Subcutaneous adipose tissue (tissue), 4 donors: Measurements from ENCODE around the gene TBC1D10A. TPM values are rescaled to one million over a fixed set of nuclear protein-coding genes. Genes with fewer than 3 reads are reported as not detected.

Experiments
- CTCF ChIP-seq: fragments of 450-650 bp; IDR thresholded peaks from one replicate; pipeline ENCODE4 v1.5.1; 2016; ENCODE audit warnings: low read depth, mild to moderate bottlenecking, control low read depth, antibody characterized with exemption, moderate library complexity
- total RNA-seq, 4 donors: library from RNA; depleted of rRNA; stranded (reverse); fragments of >200 nt; gene quantifications; one replicate each; pipeline ENCODE4 v1.1.0, GENCODE V29; 2016

Gene TBC1D10A
- total RNA-seq, 4 donors from 2014 or later = 13.9 to 43.1 (median 22.9) TPM

- TF ChIP-seq CTCF = no peak
Measured at GRCh38 chr22:30249049-30250038, 77.4 kb downstream of the TBC1D10A start.

GRCh38 chr22:30248484-30248883 is 78.3 kb downstream of the TBC1D10A start:
- no peak for TF ChIP-seq CTCF

DNA sequence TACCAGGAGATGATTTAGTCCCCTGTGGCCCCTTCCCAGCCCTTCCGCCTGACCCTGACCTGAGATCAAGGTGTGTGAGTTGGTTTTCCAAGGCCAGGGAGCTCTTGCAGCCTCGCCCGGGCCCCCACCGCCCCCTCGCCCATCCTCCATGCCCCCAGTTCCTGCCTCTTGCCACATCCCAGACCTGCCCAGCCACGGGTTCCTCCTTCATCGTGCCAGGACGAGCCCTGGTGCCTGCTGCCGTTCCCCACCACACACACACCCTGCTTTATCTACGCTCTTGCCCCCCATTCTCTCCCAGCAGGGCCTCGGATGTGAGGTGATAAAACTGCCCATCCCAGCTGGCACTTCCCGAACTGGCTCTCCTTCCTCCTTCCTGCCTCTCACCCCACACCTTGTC is 78.8 kb downstream of the TBC1D10A start:
- TF ChIP-seq CTCF = no peak

DNA sequence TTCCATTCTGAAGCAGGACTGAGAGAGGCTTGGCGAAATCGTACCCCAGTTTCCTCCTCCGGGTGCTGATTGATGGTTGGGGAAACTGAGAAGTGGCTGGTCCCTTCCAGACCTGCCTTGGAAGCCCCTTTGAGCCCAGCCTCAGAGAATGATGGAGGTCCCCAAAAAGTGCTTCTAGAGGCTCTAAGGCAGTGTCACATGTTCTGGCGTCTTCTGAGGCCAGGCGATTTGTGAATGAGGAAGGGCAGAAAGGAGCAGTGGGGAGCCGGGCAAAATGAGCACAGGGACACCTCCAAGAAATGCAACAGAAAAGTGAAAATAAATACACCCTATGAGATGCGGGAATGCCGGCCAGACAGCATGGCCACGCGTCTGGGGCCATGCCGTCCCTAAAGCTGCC is 79.2 kb downstream of the TBC1D10A start:
- no peak for TF ChIP-seq CTCF

DNA sequence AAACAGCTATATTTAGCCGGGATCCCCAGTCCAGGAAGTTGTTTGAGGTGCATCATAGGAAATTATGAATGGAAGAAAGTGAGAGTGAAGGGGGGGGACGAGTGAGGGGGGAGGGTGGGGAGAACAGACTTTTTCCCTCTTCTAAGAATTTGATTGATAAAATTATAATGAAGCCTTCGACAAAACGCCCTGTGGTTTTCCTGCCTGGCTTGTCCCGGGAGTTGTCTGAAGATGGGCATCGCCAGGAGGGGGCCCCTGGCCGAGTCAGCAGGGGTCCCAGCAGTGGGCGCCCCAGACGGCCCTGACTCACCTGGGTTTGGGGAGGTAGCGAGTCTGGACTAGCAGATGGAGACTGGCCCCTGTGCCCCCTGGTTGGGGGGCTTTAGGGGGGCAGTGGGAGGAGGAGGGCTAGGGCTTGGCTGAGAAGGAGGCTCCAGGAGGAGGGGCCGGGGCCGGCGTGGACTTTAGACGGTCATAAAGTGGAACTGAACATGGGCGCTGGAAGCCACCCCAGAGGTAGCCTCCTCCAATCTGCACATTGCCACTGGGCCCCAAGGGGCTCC is 79.8 kb downstream of the TBC1D10A start:
- TF ChIP-seq CTCF = no peak

DNA sequence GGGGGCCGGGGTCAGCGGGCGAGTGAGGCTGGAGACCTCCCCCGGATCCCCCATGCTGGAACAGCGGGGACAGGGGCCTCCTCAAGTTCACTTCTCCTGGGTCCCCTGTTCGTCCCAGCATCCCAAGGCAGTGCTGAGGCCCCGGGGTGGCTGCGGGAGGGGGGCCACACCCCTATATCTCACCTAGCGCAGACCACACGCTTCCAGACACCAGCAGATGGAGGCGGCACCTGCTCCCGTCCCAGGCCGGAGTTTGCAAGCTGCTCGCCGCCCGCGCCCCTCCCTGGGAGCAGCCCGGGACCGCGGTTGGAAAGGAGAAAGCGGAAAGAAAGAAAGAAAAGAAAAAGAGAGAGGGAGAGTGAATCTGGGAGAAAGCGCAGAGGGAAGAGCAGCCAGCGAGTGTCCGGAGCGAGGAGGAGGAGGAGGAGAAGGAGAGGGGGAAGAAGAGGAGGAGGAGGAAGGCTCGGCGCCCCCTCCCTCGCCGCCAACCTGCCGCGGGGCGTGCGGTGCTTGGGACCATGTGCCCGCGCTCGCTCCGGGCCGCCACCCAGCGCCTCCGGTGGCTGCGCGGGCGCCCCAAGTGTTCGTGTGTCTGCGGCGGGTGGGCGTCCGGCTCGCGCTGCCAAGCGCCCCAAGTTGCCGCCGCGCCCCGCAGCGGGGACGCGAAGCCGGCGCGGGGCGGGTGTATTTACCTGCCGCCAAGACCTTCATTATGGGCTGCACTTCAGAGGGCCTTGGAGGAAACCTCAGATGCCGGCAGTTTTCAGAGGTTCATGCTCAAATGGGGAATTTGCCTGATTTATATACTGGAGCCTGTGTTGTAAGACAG is 80.5 kb downstream of the TBC1D10A start, which contains the start of gene LIF:
LIF (minus strand) TSS at position 775 of the 829 bp plus-strand sequence; CDS start at position 711, 64 bp downstream.
- TF ChIP-seq CTCF = no peak
